Left ventricle myocardium inferior (tissue), 1 donor: ENCODE results near the gene INPP4B. TPM values are rescaled to one million over a fixed set of nuclear protein-coding genes. Genes with fewer than 3 reads are reported as not detected.

Experiments
- DNase-seq: peaks from one replicate; pipeline ENCODE4 v3.0.0-alpha.2; 2020
- H3K27ac ChIP-seq: fragments of 200-600 bp; replicated peaks from 2 replicates; pipeline ENCODE4 v1.8.0; 2021
- H3K27me3 ChIP-seq: fragments of 200-600 bp; 2 replicates; pipeline ENCODE4 v1.8.0; 2021; ENCODE audit warnings: low read depth
- H3K36me3 ChIP-seq: fragments of 200-600 bp; 2 replicates; pipeline ENCODE4 v1.8.0; 2021
- H3K4me1 ChIP-seq: fragments of 200-600 bp; 2 replicates; pipeline ENCODE4 v1.8.0; 2021
- H3K4me3 ChIP-seq: fragments of 200-600 bp; 2 replicates; pipeline ENCODE4 v1.8.0; 2021; ENCODE audit warnings: mild to moderate bottlenecking, moderate library complexity
- H3K9me3 ChIP-seq: fragments of 200-600 bp; replicated peaks from 2 replicates; pipeline ENCODE4 v1.8.0; 2021
- CTCF ChIP-seq: fragments of 200-600 bp; IDR thresholded peaks from 2 replicates; pipeline ENCODE4 v1.8.0; 2021; ENCODE audit warnings: antibody characterized with exemption, mild to moderate bottlenecking, borderline replicate concordance
- intact Hi-C: fragments of 100-400 bp; cut with micrococcal nuclease; formaldehyde crosslinking; loops from one replicate; pipeline ENCODE4 v1.11.0; 2022
- total RNA-seq: library from RNA; stranded (reverse); fragmentation: NEBNext Ultra II Directional; extraction: Animal tissue kit (Norgen Biotek cat#: 25700); gene quantifications from one replicate; pipeline ENCODE4 v1.2.1, GENCODE V29; 2021
- donor health status: DM: no; HTN: yes; CAD: no; lungs with severe emphysema.

INPP4B gene
- total RNA-seq, 1 donor from 2014 or later, result 61.1 TPM

GRCh38 chr4:142530728-142531127 lies 315.4 kb downstream of the INPP4B start:
- no peak for DNase-seq
- peaks cover 8% of the 10 kb centered on the region for H3K9me3 ChIP-seq
- no peaks in the 10 kb centered on the region for H3K36me3 ChIP-seq
- no peak overlapping the region for H3K4me3 ChIP-seq
- intact Hi-C loops, result no loop called here
- no peak for TF ChIP-seq CTCF
- peaks cover 6% of the 10 kb centered on the region for H3K4me1 ChIP-seq
- H3K27me3 ChIP-seq, result no peaks in the 10 kb centered on the region
- no peak overlapping the region for H3K27ac ChIP-seq

- H3K36me3 ChIP-seq, result no peaks in the 10 kb centered on the region
- intact Hi-C loops, result no loop called here
- no peak overlapping the region for H3K27ac ChIP-seq
- peaks cover 6% of the 10 kb centered on the region for H3K4me1 ChIP-seq
- TF ChIP-seq CTCF, result no peak
- no peak for DNase-seq
- H3K9me3 ChIP-seq, result peaks cover 8% of the 10 kb centered on the region
- no peak overlapping the region for H3K4me3 ChIP-seq
- H3K27me3 ChIP-seq, result no peaks in the 10 kb centered on the region
These were observed 317.7 kb downstream of the INPP4B start for GRCh38 chr4:142528433-142528832.

- no peaks in the 10 kb centered on the region for H3K4me1 ChIP-seq
- H3K36me3 ChIP-seq, result no peaks in the 10 kb centered on the region
- H3K4me3 ChIP-seq, result no peak overlapping the region
- H3K27me3 ChIP-seq, result no peaks in the 10 kb centered on the region
- intact Hi-C loops, result no loop called here
- H3K27ac ChIP-seq, result no peak overlapping the region
- H3K9me3 ChIP-seq, result peaks cover 6% of the 10 kb centered on the region
- TF ChIP-seq CTCF, result no peak
- no peak for DNase-seq
These were observed 323.0 kb downstream of the INPP4B start for GRCh38 chr4:142523111-142523510.

- no peak overlapping the region for H3K4me3 ChIP-seq
- TF ChIP-seq CTCF, result no peak
- DNase-seq, result no peak
- intact Hi-C loops, result no loop called here
- H3K4me1 ChIP-seq, result peaks cover 19% of the 10 kb centered on the region
- no peaks in the 10 kb centered on the region for H3K9me3 ChIP-seq
- H3K27me3 ChIP-seq, result no peaks in the 10 kb centered on the region
- no peaks in the 10 kb centered on the region for H3K36me3 ChIP-seq
- no peak overlapping the region for H3K27ac ChIP-seq
These were observed 326.8 kb downstream of the INPP4B start for GRCh38 chr4:142519342-142519741.

- TF ChIP-seq CTCF, result no peak
- no peak for DNase-seq
- Histone ChIP-seq H3K4me1 (peaks cover 19% of the 10 kb centered on the region), H3K36me3 (no peaks in the 10 kb centered on the region), H3K27ac (peak overlapping the region; percentile 79), H3K27me3 (no peaks in the 10 kb centered on the region), H3K4me3 (no peak overlapping the region), H3K9me3 (no peaks in the 10 kb centered on the region)
- intact Hi-C loops, result no loop called here
These were observed 329.2 kb downstream of the INPP4B start for GRCh38 chr4:142516686-142517526.
